ENCODE data around the gene SPG11.
"Not testable (repeated sequence)": the region's sequence is repeated elsewhere in the genome, so short reads cannot be mapped to it uniquely, and the experiment has no call there.

Gene SPG11

GRCh38 chr15:44682211-44682610, 18.7 kb upstream of the SPG11 start:
- no peak for DNase-seq

- DNase-seq: no peak
Observed at GRCh38 chr15:44676676-44677075, 13.2 kb upstream of the SPG11 start.

GRCh38 chr15:44675911-44676310, 12.4 kb upstream of the SPG11 start:
- DNase-seq: no peak

GRCh38 chr15:44673639-44674038, 10.2 kb upstream of the SPG11 start:
- DNase-seq: no peak

- no peak for DNase-seq
Observed at GRCh38 chr15:44670087-44670950, 6.9 kb upstream of the SPG11 start.

GRCh38 chr15:44668921-44669320, 5.5 kb upstream of the SPG11 start:
- DNase-seq: no peak

- no peak for DNase-seq
Observed at GRCh38 chr15:44667039-44667360, 3.5 kb upstream of the SPG11 start.

- no peak for DNase-seq
Observed at GRCh38 chr15:44666210-44667038, 3.0 kb upstream of the SPG11 start.

- peak; percentile 6 to 84 (median 76) for DNase-seq
Observed at GRCh38 chr15:44662478-44663409, 718 bp downstream of the SPG11 start.

GRCh38 chr15:44661576-44661975, 1.9 kb downstream of the SPG11 start:
- DNase-seq: no peak

GRCh38 chr15:44659056-44659455, 4.4 kb downstream of the SPG11 start:
- no peak for DNase-seq

GRCh38 chr15:44657378-44657777, 6.1 kb downstream of the SPG11 start:
- DNase-seq: no peak

GRCh38 chr15:44656913-44657312, 6.5 kb downstream of the SPG11 start:
- no peak for DNase-seq

- no peak for DNase-seq
Observed at GRCh38 chr15:44656298-44656697, 7.2 kb downstream of the SPG11 start.

GRCh38 chr15:44654858-44655257, 8.6 kb downstream of the SPG11 start:
- no peak for DNase-seq

- no peak for DNase-seq
Observed at GRCh38 chr15:44647637-44648036, 15.8 kb downstream of the SPG11 start.

- no peak for DNase-seq
Observed at GRCh38 chr15:44647036-44647435, 16.4 kb downstream of the SPG11 start.

GRCh38 chr15:44646460-44646859, 17.0 kb downstream of the SPG11 start:
- DNase-seq: no peak

GRCh38 chr15:44641651-44642050, 21.8 kb downstream of the SPG11 start:
- no peak for DNase-seq

- no peak for DNase-seq
Observed at GRCh38 chr15:44636976-44637375, 26.5 kb downstream of the SPG11 start.

- DNase-seq: no peak
Observed at GRCh38 chr15:44633603-44634002, 29.9 kb downstream of the SPG11 start.

GRCh38 chr15:44625286-44625685, 38.2 kb downstream of the SPG11 start:
- DNase-seq: not testable (repeated sequence)

GRCh38 chr15:44623178-44623577, 40.3 kb downstream of the SPG11 start:
- DNase-seq: no peak
